Activated CD4-positive, alpha-beta T cell treated with anti-CD3 and anti-CD28 coated beads for 48 hours (primary cell): ENCODE data around the gene KLHL11.
"Not testable (repeated sequence)": the region's sequence is repeated elsewhere in the genome, so short reads cannot be mapped to it uniquely, and the experiment has no call there.

Source experiments
- DNase-seq: peaks from one replicate; pipeline ENCODE4 v3.0.0-alpha.2; 2020

The KLHL11 gene

GRCh38 chr17:41835800-41836549 lies 29.2 kb downstream of the KLHL11 start, which contains the start of gene NT5C3B:
Gene NT5C3B, minus strand, starts transcription at chr17:41836232. Its CDS starts 39 bp downstream, at chr17:41836193.
- DNase-seq: peak; percentile 65

GRCh38 chr17:41835214-41835799 lies 29.9 kb downstream of the KLHL11 start:
- no peak for DNase-seq

- DNase-seq: not testable (repeated sequence)
Observed at GRCh38 chr17:41829961-41830360, 35.3 kb downstream of the KLHL11 start.

GRCh38 chr17:41825175-41825845 lies 39.9 kb downstream of the KLHL11 start:
- no peak for DNase-seq

- no peak for DNase-seq
Observed at GRCh38 chr17:41824086-41824485, 41.1 kb downstream of the KLHL11 start.

GRCh38 chr17:41823580-41823979 lies 41.6 kb downstream of the KLHL11 start:
- no peak for DNase-seq

GRCh38 chr17:41823141-41823524 lies 42.1 kb downstream of the KLHL11 start:
- DNase-seq: no peak

- DNase-seq: no peak
Observed at GRCh38 chr17:41822216-41823140, 42.7 kb downstream of the KLHL11 start.

GRCh38 chr17:41821776-41822175 lies 43.4 kb downstream of the KLHL11 start:
- no peak for DNase-seq

GRCh38 chr17:41818024-41818423 lies 47.2 kb downstream of the KLHL11 start:
- no peak for DNase-seq

GRCh38 chr17:41816637-41817320 lies 48.4 kb downstream of the KLHL11 start:
- DNase-seq: no peak

- no peak for DNase-seq
Observed at GRCh38 chr17:41814195-41814594, 51.0 kb downstream of the KLHL11 start.

- no peak for DNase-seq
Observed at GRCh38 chr17:41813699-41814124, 51.5 kb downstream of the KLHL11 start.

- DNase-seq: no peak
Observed at GRCh38 chr17:41813152-41813680, 52.0 kb downstream of the KLHL11 start.

GRCh38 chr17:41812381-41813151 lies 52.7 kb downstream of the KLHL11 start, which contains the start of gene FKBP10:
Gene FKBP10, plus strand, starts transcription at chr17:41813004. Its CDS starts 31 bp downstream, at chr17:41813035.
- peak; percentile 45 for DNase-seq

- DNase-seq: peak; percentile 79
Observed at GRCh38 chr17:41811549-41812380, 53.5 kb downstream of the KLHL11 start, which contains the start of gene P3H4. Gene P3H4, minus strand, starts transcription at chr17:41811949. Its CDS starts 34 bp downstream, at chr17:41811915.

- no peak for DNase-seq
Observed at GRCh38 chr17:41810659-41811548, 54.3 kb downstream of the KLHL11 start.

GRCh38 chr17:41806685-41807445 lies 58.4 kb downstream of the KLHL11 start:
- no peak for DNase-seq
